Stimulated activated CD4-positive, alpha-beta T cell treated with anti-CD3 and anti-CD28 coated beads, Interleukin-12 subunit alpha, Interleukin-12 subunit beta, amount 100 ng/mL, for 24 hours (primary cell): ENCODE measurements around the gene SPINK6.

Source experiments
- DNase-seq, 2 experiments: peaks; one replicate each; pipeline ENCODE4 v3.0.0-alpha.2; 2020; ENCODE audit warnings: low read depth in 2 of 2

Gene SPINK6

DNA sequence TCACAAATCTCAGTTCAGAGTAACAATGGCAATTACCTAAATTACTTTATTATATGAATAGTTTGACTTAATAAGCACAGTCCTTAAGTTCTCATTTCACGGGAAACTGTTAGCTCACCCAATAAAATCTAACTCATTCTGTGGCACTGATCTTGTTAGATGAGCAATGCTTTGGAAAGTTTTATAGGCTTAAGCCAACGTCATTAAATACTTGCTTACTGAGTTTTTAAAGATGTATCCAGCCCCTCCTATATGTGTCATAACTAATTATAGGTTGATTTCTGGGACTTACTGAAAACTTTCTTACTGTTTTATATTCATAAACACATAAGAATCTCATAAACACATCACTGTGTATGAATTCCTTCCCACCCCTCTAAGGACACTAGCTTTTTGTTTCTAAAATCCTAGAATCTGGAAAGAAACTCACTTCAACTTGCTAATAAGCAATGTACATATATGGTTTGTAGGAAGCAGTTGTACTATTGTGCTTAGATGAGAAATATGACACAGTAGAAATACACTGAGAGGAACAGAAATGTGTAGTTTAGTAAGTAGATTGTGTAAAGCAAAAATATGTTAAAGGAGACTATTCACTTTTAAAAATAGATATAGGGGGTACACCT is 21.4 kb downstream of the SPINK6 start:
- no peak for DNase-seq

DNA sequence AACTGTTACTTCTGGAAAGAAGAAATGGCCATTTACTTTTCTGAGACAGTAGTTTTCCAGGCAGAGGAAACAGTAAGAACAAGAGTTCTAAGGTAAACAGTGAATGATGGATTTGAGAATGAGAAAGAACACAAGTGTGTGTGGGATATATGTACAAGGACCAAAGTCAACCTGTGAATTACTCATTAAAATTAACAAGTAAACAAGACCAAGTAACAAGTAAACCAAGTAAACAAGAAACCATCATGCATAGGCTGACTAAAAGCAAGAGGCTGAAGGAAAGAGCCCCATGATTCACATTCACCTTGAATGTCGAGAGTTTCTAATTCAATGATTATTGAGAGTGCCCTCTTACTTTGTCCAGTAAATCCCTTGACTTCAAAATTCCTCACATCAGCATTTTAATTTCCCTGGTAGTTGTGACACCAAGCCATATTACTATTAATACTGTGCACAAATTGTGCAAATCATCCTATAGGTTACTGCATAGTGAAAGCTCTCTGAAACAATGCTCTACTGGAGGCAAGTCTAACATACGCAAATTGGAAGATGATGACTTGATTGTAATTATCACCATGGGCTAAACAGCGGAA is 25.6 kb downstream of the SPINK6 start:
- DNase-seq: no peak

DNA sequence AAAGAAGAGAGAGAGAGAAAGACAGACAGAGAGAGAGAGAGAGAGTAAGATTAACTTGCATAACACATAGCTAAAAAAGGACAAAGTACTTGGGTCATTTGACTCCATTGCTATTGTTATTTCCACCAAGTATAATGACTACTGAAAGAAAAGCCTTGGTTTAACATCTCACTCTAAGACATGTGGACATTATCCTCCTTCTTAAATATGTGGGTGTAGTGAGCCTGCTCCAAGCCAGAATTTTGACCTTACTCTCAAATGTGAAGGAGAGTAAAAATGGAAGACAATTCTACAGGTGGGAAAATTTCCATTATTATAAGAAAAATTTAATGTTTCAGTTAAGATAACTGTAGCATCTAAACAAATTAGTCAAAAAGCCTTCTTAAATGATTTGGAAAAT is 27.0 kb downstream of the SPINK6 start:
- no peak for DNase-seq

DNA sequence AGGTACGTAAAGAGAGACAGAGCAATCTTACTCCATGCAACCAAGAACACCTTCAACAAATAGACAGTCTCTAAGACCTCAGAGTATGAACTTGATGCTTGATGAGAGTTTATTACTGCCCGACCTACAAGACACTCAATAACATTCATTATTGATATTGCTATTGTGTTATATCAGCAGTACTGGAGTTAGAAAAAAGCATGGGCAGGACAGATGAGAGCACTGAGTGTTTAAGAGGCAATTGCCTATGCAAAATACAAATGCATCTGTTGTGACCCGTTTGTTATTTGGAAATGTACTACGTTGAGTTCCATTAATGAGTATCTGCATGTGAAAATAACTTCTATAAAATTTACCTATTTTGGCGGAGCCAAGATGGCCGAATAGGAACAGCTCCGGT is 27.4 kb downstream of the SPINK6 start:
- no peak for DNase-seq

DNA sequence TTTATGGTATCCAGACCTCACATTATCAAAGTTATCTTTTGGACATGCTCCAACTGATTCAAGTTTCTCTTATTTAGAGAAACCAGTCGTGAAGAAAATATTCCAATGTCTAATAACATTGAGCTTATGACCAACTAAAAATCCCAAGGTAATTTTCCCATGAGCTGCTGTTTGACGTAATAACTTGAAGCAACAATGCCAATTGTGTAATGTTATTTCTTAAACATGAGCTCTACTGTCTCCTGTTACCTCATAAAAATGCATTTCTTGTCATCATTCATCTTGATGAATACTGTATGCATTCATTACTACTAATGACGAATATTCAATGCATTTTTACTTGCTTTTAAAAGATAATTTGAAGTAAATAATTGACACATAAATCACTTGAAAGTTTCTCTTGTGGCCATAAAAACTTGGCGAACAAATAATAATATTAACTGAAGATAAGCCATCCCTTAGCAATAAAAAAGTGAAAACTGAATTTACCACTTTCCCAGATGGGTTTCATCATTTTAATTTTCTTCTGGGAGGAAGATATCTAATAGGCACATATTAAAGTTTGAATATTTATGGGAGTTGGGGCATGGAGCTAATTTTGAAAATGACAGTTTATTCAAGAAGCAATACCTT is 35.1 kb downstream of the SPINK6 start:
- DNase-seq: no peak

DNA sequence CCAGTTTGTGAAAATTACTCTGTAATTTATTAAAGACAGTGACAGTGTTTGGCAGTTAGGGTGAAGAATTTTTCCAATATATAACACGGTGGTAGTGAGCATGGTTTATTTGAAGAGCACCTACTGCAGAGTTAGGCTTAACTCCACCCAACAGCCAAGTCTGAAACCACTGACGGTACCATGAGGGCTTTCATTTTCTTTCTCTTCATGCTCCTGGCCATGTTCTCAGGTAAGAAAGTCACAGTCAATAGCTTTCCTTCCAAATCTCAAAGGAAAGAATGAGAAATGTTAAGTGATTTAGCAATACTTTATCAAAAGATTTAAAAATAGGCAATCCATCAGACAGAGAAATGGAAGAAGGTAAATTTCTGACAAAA is 35.6 kb downstream of the SPINK6 start, which contains the start of gene MARCOL:
Gene MARCOL (plus strand): TSS at position 108 of the 377 bp plus-strand sequence. CDS start 73 bp downstream, at position 181.
- no peak for DNase-seq

DNA sequence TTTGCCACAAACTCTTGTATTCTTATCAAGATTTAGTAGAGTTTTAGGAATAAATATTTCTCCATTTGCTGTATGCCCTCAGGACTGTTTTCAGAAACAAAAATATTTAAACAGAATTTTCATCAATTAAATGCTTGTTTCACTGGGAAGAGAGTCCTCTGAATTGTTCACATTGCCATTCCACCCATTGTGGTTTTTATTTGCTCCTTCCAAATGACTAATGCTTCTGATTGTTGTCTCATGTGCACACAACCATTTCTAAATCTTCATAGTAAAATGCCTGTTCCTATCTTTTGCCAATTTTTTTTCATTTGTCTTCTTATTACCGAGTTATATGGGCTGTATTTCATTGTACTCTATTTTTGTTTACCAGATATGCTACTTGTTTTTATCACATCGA is 46.1 kb downstream of the SPINK6 start:
- no peak for DNase-seq

DNA sequence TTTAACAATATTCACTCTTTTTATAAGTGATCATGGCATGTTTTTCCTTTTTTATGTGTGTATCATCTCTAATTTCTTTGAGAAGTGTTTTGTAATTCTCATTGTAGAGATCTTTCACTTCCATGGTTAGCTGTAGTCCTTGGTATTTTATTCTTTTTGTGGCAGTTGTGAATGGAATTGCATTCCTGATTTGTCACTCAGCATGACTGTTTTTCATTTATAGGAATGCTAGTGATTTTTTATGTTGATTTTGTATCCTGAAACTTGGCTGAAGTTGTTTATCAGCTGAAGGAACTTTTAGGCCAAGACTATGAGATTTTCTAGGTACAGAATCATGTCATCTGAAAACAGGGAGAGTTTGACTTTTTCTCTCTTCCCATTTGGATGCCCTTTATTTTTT is 52.6 kb downstream of the SPINK6 start:
- no peak for DNase-seq

DNA sequence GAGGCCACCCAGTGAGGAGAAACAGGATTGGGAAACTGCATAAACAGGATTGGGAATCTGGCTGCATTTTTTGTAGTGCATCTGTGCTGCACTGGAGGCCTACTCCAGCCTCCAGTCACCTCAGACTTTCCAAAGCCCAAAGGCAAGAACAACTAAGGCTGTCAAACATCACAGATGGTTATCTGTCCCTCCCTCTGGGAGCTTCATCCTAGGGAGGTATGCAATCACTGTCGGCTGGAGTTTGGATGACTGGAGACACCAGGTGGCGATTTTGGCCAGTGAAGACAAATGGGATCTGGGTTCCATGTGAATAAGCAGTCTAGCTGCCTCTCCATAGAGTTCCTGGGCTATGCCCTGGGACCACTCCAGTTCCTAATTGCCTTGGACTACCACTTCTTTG is 56.4 kb downstream of the SPINK6 start:
- DNase-seq: no peak

DNA sequence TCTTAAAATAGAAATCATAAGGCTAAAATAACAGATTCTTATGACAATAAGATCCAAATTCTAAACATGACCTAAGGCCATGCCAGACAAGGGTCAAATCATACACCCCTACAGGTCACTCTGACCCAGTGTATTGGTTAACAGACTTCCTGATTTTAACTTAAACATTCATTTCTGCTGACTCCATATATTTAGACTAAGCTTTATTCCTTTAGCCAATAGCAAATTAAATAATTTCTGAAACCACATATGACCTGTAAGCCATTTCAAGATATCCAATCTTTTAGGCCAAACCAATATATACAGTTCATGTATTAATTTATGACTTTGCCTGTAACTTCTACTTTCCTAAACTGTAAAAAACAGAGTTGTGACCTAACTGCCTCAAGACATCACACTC is 58.4 kb downstream of the SPINK6 start:
- DNase-seq: no peak
